GM21423 (cell line): ENCODE results near the gene SH3PXD2B.

Experiments
- ATAC-seq: cut with Tn5 transposase; IDR thresholded peaks from one replicate; pipeline ENCODE4 v1.9.1; 2021; ENCODE audit warnings: mild to moderate bottlenecking, moderate library complexity; ENCODE audit not compliant: unreplicated experiment

SH3PXD2B gene

GRCh38 chr5:172454358-172455086 is at the start of gene SH3PXD2B:
SH3PXD2B (minus strand) TSS chr5:172454525; CDS start chr5:172454352, 173 bp downstream.
- ATAC-seq, result no peak

- ATAC-seq, result no peak
Observed at GRCh38 chr5:172502969-172503368, 48.6 kb upstream of the SH3PXD2B start.

- no peak for ATAC-seq
Observed at GRCh38 chr5:172502410-172502809, 48.1 kb upstream of the SH3PXD2B start.

- no peak for ATAC-seq
Observed at GRCh38 chr5:172501708-172502320, 47.5 kb upstream of the SH3PXD2B start.

GRCh38 chr5:172499287-172499686 is 45.0 kb upstream of the SH3PXD2B start:
- no peak for ATAC-seq

GRCh38 chr5:172498431-172499129 is 44.3 kb upstream of the SH3PXD2B start:
- ATAC-seq, result no peak

GRCh38 chr5:172497591-172498255 is 43.4 kb upstream of the SH3PXD2B start:
- no peak for ATAC-seq

GRCh38 chr5:172496671-172497371 is 42.5 kb upstream of the SH3PXD2B start:
- ATAC-seq, result no peak

GRCh38 chr5:172494630-172495505 is 40.5 kb upstream of the SH3PXD2B start:
- ATAC-seq, result no peak

- no peak for ATAC-seq
Observed at GRCh38 chr5:172493906-172494305, 39.6 kb upstream of the SH3PXD2B start.

- ATAC-seq, result no peak
Observed at GRCh38 chr5:172493461-172493860, 39.1 kb upstream of the SH3PXD2B start.

GRCh38 chr5:172493002-172493401 is 38.7 kb upstream of the SH3PXD2B start:
- no peak for ATAC-seq

GRCh38 chr5:172492097-172492840 is 37.9 kb upstream of the SH3PXD2B start:
- ATAC-seq, result no peak

GRCh38 chr5:172491481-172491880 is 37.2 kb upstream of the SH3PXD2B start:
- ATAC-seq, result no peak

- no peak for ATAC-seq
Observed at GRCh38 chr5:172490514-172491461, 36.5 kb upstream of the SH3PXD2B start.

GRCh38 chr5:172488221-172488620 is 33.9 kb upstream of the SH3PXD2B start:
- ATAC-seq, result no peak

- no peak for ATAC-seq
Observed at GRCh38 chr5:172487671-172488070, 33.3 kb upstream of the SH3PXD2B start.

- no peak for ATAC-seq
Observed at GRCh38 chr5:172486912-172487311, 32.6 kb upstream of the SH3PXD2B start.
